ENCODE data around the gene TAOK3. TPM values are rescaled to one million over a fixed set of nuclear protein-coding genes. Genes with fewer than 3 reads are reported as not detected.

The TAOK3 gene
- total and polyA plus RNA-seq, 9 of the 15 experiments (the other 6 are each of a cell fraction or from before 2014, with no cell fraction given): 24.3 to 83.5 (median 47.1) TPM

DNA sequence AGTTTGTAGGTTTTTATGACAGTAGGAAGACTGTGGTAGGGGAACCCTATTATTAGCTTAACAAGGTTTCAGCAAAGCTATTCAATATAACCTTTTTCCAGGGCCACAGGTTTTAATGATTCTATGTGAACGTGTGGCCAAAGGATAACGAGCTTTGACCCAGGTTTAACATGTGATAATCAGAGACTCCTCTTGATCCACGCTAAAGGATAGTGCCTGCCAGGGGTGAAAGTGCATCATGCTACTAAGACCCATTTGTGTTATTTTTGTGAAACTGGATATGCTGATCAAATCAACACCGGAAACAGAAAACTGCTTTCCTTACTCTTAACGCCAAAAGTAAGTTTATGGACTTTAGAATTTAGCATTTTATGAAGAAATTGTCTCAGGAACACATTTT lies 909 bp upstream of the TAOK3 start:
- Histone ChIP-seq H3K27me3 (ENCODE audit: control insufficient read depth in 2 of 2, insufficient read depth in 2 of 2, low read length in 2 of 2) (no peaks in the 10 kb centered on the region), H3K9me3 (replicated peaks; ENCODE audit: control insufficient read depth, insufficient read depth, low read depth, low read length) (no peaks in the 10 kb centered on the region), H3K9me1 (ENCODE audit: control insufficient read depth, insufficient read depth, low read length) (no peaks in the 10 kb centered on the region), H3K27ac (ENCODE audit: extremely low read depth, low read depth, low read length) (peak overlapping the region; percentile 77), H4K20me1 (replicated peaks; ENCODE audit: control insufficient read depth, insufficient read depth, low read length) (peaks cover 6% of the 10 kb centered on the region), H3K4me3 (peak overlapping the region; percentile 39), H3K36me3 (ENCODE audit: control insufficient read depth, insufficient read depth, low read length) (0 out of 3 replicates have a peak, but pooled peaks cover 5% of the 10 kb centered on the region), H3K4me1 (replicated peaks in 1 of 2; ENCODE audit: control insufficient read depth in 2 of 2, insufficient read depth in 2 of 2, low read length in 2 of 2) (peaks cover 14 to 26% of the 10 kb centered on the region in 2 experiments; a peak in 4 of 5 replicates), H3K4me2 (ENCODE audit: insufficient read depth, low read length) (peak overlapping the region; percentile 94), H3K79me2 (ENCODE audit: control insufficient read depth, insufficient read depth, low read length) (peaks cover 69% of the 10 kb centered on the region), H2AFZ (ENCODE audit: low read depth, low read length) (peak overlapping the region; percentile 100), H3K9ac (ENCODE audit: insufficient read depth in 1 of 2, low read depth in 2 of 2, low read length in 2 of 2) (peak overlapping the region in 1 of 2 experiments; percentile 89; a peak in 2 of 4 replicates)
- no TSS peak for BruUV-seq (replicated peaks)
- in situ Hi-C loops (cut with MboI) (loop anchor here (25.0 kb wide), 1 partner anchor 186 kb away; no protein-coding TSS in a partner anchor), intact Hi-C loops (cut with micrococcal nuclease) (no loop called here)
- TF ChIP-seq ELF2 (CRISPR knock-in tag; IDR thresholded peaks at IDR 0.05): peak; percentile 50; the same call in 1 of the 2 replicates
- TF ChIP-seq ZBTB7A (IDR thresholded peaks at IDR 0.05; ENCODE audit: borderline replicate concordance, control insufficient read depth, low read depth, low read length): no peak
- no peak for TF ChIP-seq ZNF436 (CRISPR knock-in tag; IDR thresholded peaks at IDR 0.05)
- TF ChIP-seq KAT7 (CRISPR knock-in tag; IDR thresholded peaks at IDR 0.05; ENCODE audit: borderline replicate concordance): peak; percentile 42; the same call in 1 of the 2 replicates
- 0 out of 2 replicates have a peak, but pooled peaks have one; percentile 4 for TF ChIP-seq TCF3 (CRISPR knock-in tag; IDR thresholded peaks at IDR 0.05)
- TF ChIP-seq KLF10 (CRISPR knock-in tag; IDR thresholded peaks at IDR 0.05): no peak
- TF ChIP-seq CBFA2T3 (IDR thresholded peaks at IDR 0.05): peak; percentile 31; the same call in 1 of the 2 replicates
- 0 out of 2 replicates have a peak, but pooled peaks have one; percentile 5 for TF ChIP-seq GABPA (tag; conservative IDR thresholded peaks at IDR 0.05; ENCODE audit: low read depth)
- no peak for TF ChIP-seq NR2F6 (CRISPR knock-in tag; IDR thresholded peaks at IDR 0.05)
- no peak for TF ChIP-seq ZNF165 (CRISPR knock-in tag; IDR thresholded peaks at IDR 0.05; ENCODE audit: borderline replicate concordance)
- TF ChIP-seq NR2C2 (CRISPR knock-in tag; IDR thresholded peaks at IDR 0.05): no peak
- peak; percentile 79 for TF ChIP-seq NR2C2 (tag; IDR thresholded peaks at IDR 0.05)
- TF ChIP-seq NR2C1 (IDR thresholded peaks at IDR 0.05): no peak
- TF ChIP-seq NR2C1 (tag; IDR thresholded peaks at IDR 0.05): peak; percentile 58; the same call in 1 of the 2 replicates
- 0 out of 2 replicates have a peak, but pooled peaks have one; percentile 19 for TF ChIP-seq ZNF644 (tag; IDR thresholded peaks at IDR 0.05; ENCODE audit: low read depth)
- TF ChIP-seq ETV1 (tag; conservative IDR thresholded peaks at IDR 0.05; ENCODE audit: low read depth): peak; percentile 49; the same call in 1 of the 2 replicates
- peak; percentile 38; the same call in 1 of the 2 replicates for TF ChIP-seq POLR2AphosphoS5 (IDR thresholded peaks at IDR 0.05; ENCODE audit: control insufficient read depth, insufficient read depth, low read depth, low read length)
- peak; percentile 31 for TF ChIP-seq GTF2E2 (tag; IDR thresholded peaks at IDR 0.05)
- ChIA-PET CTCF (ENCODE audit: low intra/inter-chr PET ratio) (no interaction called here), POLR2A (interaction anchor here (0.5 to 1.7 kb wide), 12 partner anchors 9 to 238 kb away, joined by 3 to 10 read pairs (median 4); partner anchors contain the start of gene PEBP1)
- peak; percentile 35 for FAIRE-seq
- 3% methylated on average over 5 of the region's 5 CpGs for WGBS (ENCODE audit: insufficient coverage, low coverage, missing lambda C conversion rate)
- peak; percentile 4; the same call in 1 of the 3 replicates for ATAC-seq
- peak in 2 of 4 experiments; percentile 34 to 57 for DNase-seq (ENCODE audit: extremely low read depth in 1 of 4, low spot score in 3 of 4)

All from K562 (cell line).